ENCODE measurements around the gene TECPR1. TPM values are rescaled to one million over a fixed set of nuclear protein-coding genes. Genes with fewer than 3 reads are reported as not detected.

The TECPR1 gene
- total and polyA plus RNA-seq, 2 of the 8 experiments (the other 6 are each of a cell fraction or from before 2014, with no cell fraction given) = 1.3 to 11.1 TPM

GRCh38 chr7:98206451-98207330 is 45.3 kb downstream of the TECPR1 start:
- H3K23me2 ChIP-seq (ENCODE audit: low read depth, low read length) = peaks cover 3% of the 10 kb centered on the region; the same call in 1 of the 2 replicates
- FAIRE-seq = no peak
- no peak overlapping the region for H3K4ac ChIP-seq (replicated peaks; ENCODE audit: insufficient read length, low read depth, low read length)
- H3K79me2 ChIP-seq (ENCODE audit: control insufficient read depth in 1 of 2, insufficient read depth in 2 of 2, low read length in 2 of 2) = no peaks in the 10 kb centered on the region; a peak in 1 of 4 replicates
- H3K4me2 ChIP-seq (ENCODE audit: insufficient read depth in 1 of 2, low read depth in 2 of 2, low read length in 2 of 2) = no peak overlapping the region
- H2AK5ac ChIP-seq (ENCODE audit: low read depth, low read length) = no peak overlapping the region
- WGBS, 2 experiments (ENCODE audit: extremely low coverage in 1 of 2, insufficient coverage in 1 of 2, insufficient read length in 1 of 2, insufficient replicate concordance in 2 of 2, low coverage in 1 of 2, low lambda C conversion rate in 2 of 2, missing lambda C conversion rate in 1 of 2) = 94% methylated on average over 47 of the region's 47 CpGs; no CpG with 5 or more reads in 1 of the 2 experiments
- no peak overlapping the region for H3K56ac ChIP-seq (replicated peaks; ENCODE audit: insufficient read length, low read depth, low read length)
- no peak overlapping the region for H3K18ac ChIP-seq (ENCODE audit: extremely low read depth, low read length)
- CTCF ChIA-PET (ENCODE audit: partially characterized antibody) = interaction anchor here (1.3 to 2.0 kb wide), 3 partner anchors 35 to 184 kb away, joined by 3 to 6 read pairs (median 5); no protein-coding TSS in a partner anchor
- H3K4me1 ChIP-seq (replicated peaks in 1 of 4; ENCODE audit: control insufficient read depth in 3 of 4, insufficient read depth in 4 of 4, low read length in 3 of 4) = peaks cover 0 to 2% (median under 1%) of the 10 kb centered on the region in 4 experiments; a peak in 3 of 7 replicates
- no peak overlapping the region for H3K4me3 ChIP-seq (ENCODE audit: extremely low read depth in 1 of 4, insufficient read depth in 2 of 4, low read depth in 3 of 4, low read length in 4 of 4)
- POLR2A ChIA-PET (ENCODE audit: partially characterized antibody) = no interaction called here
- no peak overlapping the region for H2BK15ac ChIP-seq (ENCODE audit: low read length)
- H3K36me3 ChIP-seq (ENCODE audit: control insufficient read depth in 2 of 4, insufficient read depth in 4 of 4, low read length in 3 of 4) = peaks cover 0 to 15% (median 0%) of the 10 kb centered on the region in 4 experiments; a peak in 4 of 8 replicates
- no peak overlapping the region for H2BK20ac ChIP-seq (ENCODE audit: low read length)
- H3K27me3 ChIP-seq (replicated peaks in 1 of 4; ENCODE audit: control insufficient read depth in 3 of 4, extremely low read depth in 1 of 4, insufficient read depth in 3 of 4, low read length in 3 of 4) = no peaks in the 10 kb centered on the region
- H2BK5ac ChIP-seq (ENCODE audit: low read depth, low read length) = no peak overlapping the region
- no peak overlapping the region for H2BK120ac ChIP-seq (replicated peaks; ENCODE audit: low read depth, low read length)
- no peaks in the 10 kb centered on the region for H3K9me3 ChIP-seq (ENCODE audit: insufficient read depth in 2 of 2, low read depth in 1 of 2, low read length in 1 of 2)
- H4K91ac ChIP-seq (replicated peaks; ENCODE audit: insufficient read length, low read length) = no peak overlapping the region
- H2AFZ ChIP-seq (ENCODE audit: low read length) = no peak overlapping the region
- no peak overlapping the region for H3K14ac ChIP-seq (ENCODE audit: insufficient read length)
- no peak overlapping the region for H4K5ac ChIP-seq (ENCODE audit: insufficient read length, low read depth, low read length)
- no peak overlapping the region for H3K27ac ChIP-seq (ENCODE audit: low read depth, low read length)
- no peaks in the 10 kb centered on the region for H3K79me1 ChIP-seq (ENCODE audit: low read depth, low read length)
- no peak overlapping the region for H3K23ac ChIP-seq (ENCODE audit: insufficient read length)
- peaks cover 0 to 6% of the 10 kb centered on the region in 2 experiments for H4K20me1 ChIP-seq (replicated peaks in 1 of 2; ENCODE audit: control insufficient read depth in 1 of 2, insufficient read depth in 2 of 2, low read length in 2 of 2)
- no peak for DNase-seq (ENCODE audit: low read depth in 1 of 2, low spot score in 2 of 2)
- H3K9ac ChIP-seq (replicated peaks in 1 of 4; ENCODE audit: extremely low read depth in 1 of 4, low read depth in 3 of 4, low read length in 3 of 4) = no peak overlapping the region; a peak in 1 of 7 replicates
- H2BK12ac ChIP-seq (ENCODE audit: low read depth, low read length) = no peak overlapping the region
- no peak overlapping the region; the same call in 1 of the 2 replicates for H4K8ac ChIP-seq (ENCODE audit: extremely low read depth, insufficient read depth, low read length)
- TF ChIP-seq POU5F1 (IDR thresholded peaks at IDR 0.05; ENCODE audit: low read depth, low read length) (no peak), RAD21 (IDR thresholded peaks at IDR 0.05 in 1 of 2, conservative IDR thresholded peaks at IDR 0.05 in 1 of 2; ENCODE audit: low read depth in 2 of 2, low read length in 2 of 2) (no peak), HDAC6 (IDR thresholded peaks at IDR 0.05; ENCODE audit: low read depth, low read length) (no peak), SIN3A (conservative IDR thresholded peaks at IDR 0.05 in 1 of 2, IDR thresholded peaks at IDR 0.05 in 1 of 2; ENCODE audit: low read depth in 1 of 2, low read length in 2 of 2) (no peak), SIX5 (IDR thresholded peaks at IDR 0.05; ENCODE audit: low read depth, low read length) (no peak), RBBP5 (IDR thresholded peaks at IDR 0.05; ENCODE audit: borderline replicate concordance, low read depth, low read length) (no peak), CHD2 (IDR thresholded peaks at IDR 0.05; ENCODE audit: low read length) (no peak), MAFK (IDR thresholded peaks at IDR 0.05; ENCODE audit: low read depth, low read length) (no peak), EGR1 (IDR thresholded peaks at IDR 0.05; ENCODE audit: borderline replicate concordance, low read depth, low read length) (no peak)
- TF ChIP-seq, protein P1, sequence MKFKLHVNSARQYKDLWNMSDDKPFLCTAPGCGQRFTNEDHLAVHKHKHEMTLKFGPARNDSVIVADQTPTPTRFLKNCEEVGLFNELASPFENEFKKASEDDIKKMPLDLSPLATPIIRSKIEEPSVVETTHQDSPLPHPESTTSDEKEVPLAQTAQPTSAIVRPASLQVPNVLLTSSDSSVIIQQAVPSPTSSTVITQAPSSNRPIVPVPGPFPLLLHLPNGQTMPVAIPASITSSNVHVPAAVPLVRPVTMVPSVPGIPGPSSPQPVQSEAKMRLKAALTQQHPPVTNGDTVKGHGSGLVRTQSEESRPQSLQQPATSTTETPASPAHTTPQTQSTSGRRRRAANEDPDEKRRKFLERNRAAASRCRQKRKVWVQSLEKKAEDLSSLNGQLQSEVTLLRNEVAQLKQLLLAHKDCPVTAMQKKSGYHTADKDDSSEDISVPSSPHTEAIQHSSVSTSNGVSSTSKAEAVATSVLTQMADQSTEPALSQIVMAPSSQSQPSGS (IDR thresholded peaks at IDR 0.05; ENCODE audit: low read length) = no peak
